ENCODE measurements around the gene SMIM10L2A. TPM values are rescaled to one million over a fixed set of nuclear protein-coding genes. Genes with fewer than 3 reads are reported as not detected.

Gene SMIM10L2A
- total RNA-seq, 2 experiments from 2014 or later, result 0.22 to 0.23 TPM

DNA sequence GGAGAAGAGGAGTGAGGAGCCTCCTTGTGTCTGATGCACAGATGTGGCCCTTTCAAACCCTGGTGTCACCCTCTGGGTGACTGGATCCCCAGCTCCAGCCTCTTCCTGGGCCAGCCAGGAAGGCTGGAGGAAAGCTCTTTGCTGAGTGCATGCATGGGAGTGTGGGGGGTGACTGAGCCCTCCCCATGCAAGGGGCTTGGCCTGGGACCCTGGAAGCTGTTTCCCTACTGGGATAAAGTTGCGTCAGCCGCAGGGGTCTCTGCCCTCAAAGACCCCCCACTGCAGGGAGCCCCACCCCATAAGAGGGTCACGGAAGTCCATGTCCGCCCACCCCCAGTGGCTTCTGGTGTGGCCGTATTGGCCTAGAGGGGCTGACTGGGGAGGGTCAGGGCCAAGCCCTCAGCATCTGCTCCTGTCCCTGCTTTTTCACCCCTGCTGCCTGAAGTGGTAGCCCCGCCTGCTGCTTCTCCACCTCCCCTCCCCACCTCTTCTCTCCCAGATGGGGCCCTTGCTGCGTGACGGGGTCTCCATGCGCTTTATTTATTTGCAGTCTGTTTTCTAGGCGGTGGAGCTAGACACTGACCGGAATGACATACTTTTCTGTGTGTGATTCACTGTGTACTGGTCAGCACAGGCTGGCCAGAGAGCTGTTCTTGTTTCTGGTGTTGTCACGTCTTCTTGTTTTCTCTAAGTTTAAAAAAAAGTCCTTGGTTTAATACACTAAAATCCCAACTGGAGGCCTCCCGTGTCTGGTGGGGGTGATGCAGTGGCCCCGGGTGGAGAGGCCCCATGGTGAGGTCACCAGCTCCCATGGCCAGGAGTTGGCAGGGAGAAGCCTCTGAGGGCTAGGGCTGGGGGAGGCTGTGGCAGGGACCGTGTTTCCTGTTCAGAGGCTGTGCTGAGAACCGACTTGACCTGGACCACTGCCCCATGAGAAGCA is 3.6 kb downstream of the SMIM10L2A start:
- peaks cover 1% of the 10 kb centered on the region for H3K36me3 Mint-ChIP-seq (ENCODE audit: low read depth)
- H3K4me3 Mint-ChIP-seq, result no peak overlapping the region
- CTCF ChIA-PET, result no interaction called here

GRCh38 chrX:135429429-135429828 is 7.7 kb downstream of the SMIM10L2A start:
- H3K9me3 Mint-ChIP-seq, result peaks cover 6% of the 10 kb centered on the region
- no peak for TF ChIP-seq CTCF (IDR thresholded peaks at IDR 0.05)
- no peak for DNase-seq
- H3K4me3 Mint-ChIP-seq, result no peak overlapping the region
- intact Hi-C loops (cut with micrococcal nuclease), result no loop called here
- no peak overlapping the region for H3K27ac Mint-ChIP-seq
- H3K36me3 Mint-ChIP-seq (ENCODE audit: low read depth), result peaks cover 1% of the 10 kb centered on the region
- H3K27me3 Mint-ChIP-seq, result peaks cover 6% of the 10 kb centered on the region
- ATAC-seq, result no peak
- ChIA-PET POLR2A (no interaction called here), CTCF (no interaction called here)
- peaks cover 9% of the 10 kb centered on the region for H3K4me1 Mint-ChIP-seq (ENCODE audit: low read depth)

More for the DNA sequence above, 3.6 kb downstream of the SMIM10L2A start:
- Mint-ChIP-seq H3K27me3 (peaks cover 6% of the 10 kb centered on the region), H3K4me1 (ENCODE audit: low read depth) (peaks cover 3% of the 10 kb centered on the region), H3K9me3 (peaks cover 2% of the 10 kb centered on the region), H3K27ac (no peak overlapping the region)
- POLR2A ChIA-PET, result no interaction called here
- no peak for TF ChIP-seq CTCF (IDR thresholded peaks at IDR 0.05)
- intact Hi-C loops (cut with micrococcal nuclease), result no loop called here
- ATAC-seq (no peak), DNase-seq (no peak)

DNA sequence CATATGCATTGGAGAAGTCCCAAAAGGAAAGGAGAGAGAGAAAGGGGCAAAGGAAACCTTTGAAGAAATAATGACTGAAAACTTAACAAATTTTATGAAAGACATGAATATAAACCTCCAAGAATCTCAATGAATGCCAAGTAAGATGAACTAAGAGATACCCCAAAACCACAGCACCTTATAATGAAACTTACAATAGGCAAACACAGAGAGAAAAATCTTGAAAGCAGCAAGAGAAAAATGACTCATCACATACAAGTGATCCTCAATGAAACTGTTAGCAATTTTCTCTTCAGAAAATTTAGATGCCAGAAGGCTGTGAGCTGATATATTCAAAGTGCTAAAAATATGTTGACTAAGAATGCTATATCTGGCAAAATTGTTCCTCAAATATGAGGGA is 10.1 kb downstream of the SMIM10L2A start:
- ATAC-seq (peak; percentile 72), DNase-seq (no peak)
- Mint-ChIP-seq H3K36me3 (ENCODE audit: low read depth) (peaks cover 1% of the 10 kb centered on the region), H3K27ac (no peak overlapping the region), H3K4me3 (no peak overlapping the region), H3K4me1 (ENCODE audit: low read depth) (peaks cover 9% of the 10 kb centered on the region), H3K9me3 (peaks cover 6% of the 10 kb centered on the region), H3K27me3 (peaks cover 6% of the 10 kb centered on the region)
- ChIA-PET POLR2A (no interaction called here), CTCF (no interaction called here)
- TF ChIP-seq CTCF (IDR thresholded peaks at IDR 0.05), result no peak
- intact Hi-C loops (cut with micrococcal nuclease), result no loop called here

DNA sequence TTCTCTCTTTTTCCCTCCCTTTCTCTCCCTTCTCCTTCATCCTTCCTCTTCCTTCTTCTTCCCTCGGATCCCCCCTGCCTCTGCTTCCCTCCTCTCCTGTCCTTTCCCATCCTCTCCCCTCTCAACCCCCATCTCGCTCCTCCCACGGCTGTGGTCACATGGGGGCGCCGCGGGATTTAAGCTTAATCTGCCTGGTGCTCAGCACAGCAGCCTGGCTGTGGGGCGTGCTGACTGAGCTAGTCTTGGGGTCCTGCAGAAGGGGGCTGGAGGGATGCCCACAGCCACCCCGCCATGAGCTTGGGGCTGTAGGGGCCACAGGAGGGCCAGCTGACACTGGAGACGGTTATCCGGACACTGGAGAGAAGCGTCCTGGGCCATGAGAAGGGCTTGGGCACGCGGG is 10.7 kb downstream of the SMIM10L2A start:
- Mint-ChIP-seq H3K27me3 (peaks cover 6% of the 10 kb centered on the region), H3K36me3 (ENCODE audit: low read depth) (peaks cover 1% of the 10 kb centered on the region), H3K4me3 (no peak overlapping the region), H3K4me1 (ENCODE audit: low read depth) (peaks cover 9% of the 10 kb centered on the region), H3K9me3 (peaks cover 6% of the 10 kb centered on the region), H3K27ac (no peak overlapping the region)
- DNase-seq (no peak), ATAC-seq (no peak)
- POLR2A ChIA-PET, result no interaction called here
- TF ChIP-seq CTCF (IDR thresholded peaks at IDR 0.05), result no peak
- intact Hi-C loops (cut with micrococcal nuclease), result no loop called here
- CTCF ChIA-PET, result no interaction called here

DNA sequence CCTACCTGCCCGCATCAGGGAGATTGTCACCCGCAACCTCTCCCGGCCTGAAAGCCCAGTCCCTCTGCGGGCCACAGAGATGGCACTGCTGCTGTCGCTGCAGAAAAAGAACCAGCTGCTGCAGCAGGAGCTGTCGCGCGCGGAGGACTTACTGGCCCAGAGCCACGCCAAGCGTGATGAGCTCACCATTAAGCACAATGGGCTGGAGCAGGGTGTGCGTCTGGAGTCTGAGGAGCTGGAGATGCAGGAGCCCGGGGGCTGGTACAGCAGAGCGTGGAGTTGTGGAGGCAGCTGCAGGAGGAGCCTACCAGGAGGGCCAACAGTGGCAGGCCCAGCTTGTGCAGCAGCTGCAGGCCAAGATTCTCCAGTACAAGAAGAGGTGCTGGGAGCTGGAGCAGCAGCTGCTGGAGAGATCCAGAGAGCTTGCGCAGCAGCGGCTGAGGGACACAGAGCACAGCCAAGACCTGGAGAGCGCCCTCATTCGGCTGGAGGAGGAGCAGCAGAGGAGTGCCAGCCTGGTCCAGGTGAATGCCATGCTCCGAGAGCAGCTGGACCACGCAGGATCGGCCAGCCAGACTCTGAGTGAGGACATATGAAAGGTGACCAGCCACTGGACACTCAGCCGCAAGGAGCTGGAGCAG is 11.3 kb downstream of the SMIM10L2A start:
- Mint-ChIP-seq H3K9me3 (peaks cover 6% of the 10 kb centered on the region), H3K27ac (no peak overlapping the region), H3K27me3 (peaks cover 6% of the 10 kb centered on the region), H3K4me1 (ENCODE audit: low read depth) (peaks cover 9% of the 10 kb centered on the region), H3K4me3 (no peak overlapping the region), H3K36me3 (ENCODE audit: low read depth) (peaks cover 1% of the 10 kb centered on the region)
- ATAC-seq, result no peak
- ChIA-PET POLR2A (no interaction called here), CTCF (interaction anchor here (1.0 kb wide), 1 partner anchor 20 kb away, joined by 3 read pairs; no protein-coding TSS in a partner anchor)
- intact Hi-C loops (cut with micrococcal nuclease), result no loop called here
- DNase-seq, result no peak
- TF ChIP-seq CTCF (IDR thresholded peaks at IDR 0.05), result no peak
